GM12801 (cell line): ENCODE measurements around the gene TNRC6A.

Source experiments
- CTCF ChIP-seq: IDR thresholded peaks from one replicate; pipeline ENCODE4 v1.5.1; 2011; ENCODE audit warnings: control low read depth; ENCODE audit not compliant: insufficient read length; ENCODE audit errors: extremely low read depth

The TNRC6A gene

GRCh38 chr16:24774510-24774909 lies 45.1 kb downstream of the TNRC6A start:
- TF ChIP-seq CTCF = no peak

- no peak for TF ChIP-seq CTCF
Observed at GRCh38 chr16:24775455-24775854, 46.0 kb downstream of the TNRC6A start.

- no peak for TF ChIP-seq CTCF
Observed at GRCh38 chr16:24776501-24777220, 47.2 kb downstream of the TNRC6A start.

GRCh38 chr16:24778671-24779070 lies 49.2 kb downstream of the TNRC6A start:
- no peak for TF ChIP-seq CTCF

GRCh38 chr16:24781256-24781655 lies 51.8 kb downstream of the TNRC6A start:
- no peak for TF ChIP-seq CTCF

- no peak for TF ChIP-seq CTCF
Observed at GRCh38 chr16:24784121-24784520, 54.7 kb downstream of the TNRC6A start.

GRCh38 chr16:24789881-24790280 lies 60.4 kb downstream of the TNRC6A start:
- TF ChIP-seq CTCF = no peak
